ENCODE data around the gene LCA5.

The LCA5 gene

DNA sequence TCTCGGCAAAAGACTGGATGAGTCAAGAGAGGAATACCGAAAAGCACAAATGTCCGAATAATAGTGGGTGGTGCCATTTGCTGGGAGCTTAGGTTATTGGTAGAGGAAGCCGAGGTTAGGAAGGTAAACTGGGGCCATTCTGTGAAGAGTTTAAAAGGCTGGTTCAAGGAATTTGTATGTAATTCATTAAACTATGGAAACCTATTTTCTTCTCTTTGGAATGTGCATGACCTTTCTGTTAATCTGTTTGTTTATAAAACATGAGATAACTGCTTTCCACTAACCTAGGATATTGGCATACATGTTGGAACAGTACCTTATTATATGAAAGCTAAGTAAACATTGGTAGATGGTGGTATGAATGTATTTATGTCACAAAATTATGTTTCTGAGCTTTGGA, 71.8 kb downstream of the LCA5 start:
- Histone ChIP-seq H3K79me2 (ENCODE audit: low read length) (no peaks in the 10 kb centered on the region), H3F3A (ENCODE audit: insufficient read depth, low read length) (no peaks in the 10 kb centered on the region), H3K27ac (ENCODE audit: low read length) (no peak overlapping the region), H2AFZ (ENCODE audit: low read length) (no peak overlapping the region), H4K20me1 (ENCODE audit: insufficient read depth, low read length) (no peaks in the 10 kb centered on the region), H3K9me2 (replicated peaks; ENCODE audit: insufficient read depth, low read length) (no peaks in the 10 kb centered on the region), H3K27me3 (replicated peaks; ENCODE audit: insufficient read depth, low read length) (no peaks in the 10 kb centered on the region), H3K9me3 (replicated peaks; ENCODE audit: insufficient read depth, low read length) (no peaks in the 10 kb centered on the region), H3K4me1 (ENCODE audit: low read length) (no peaks in the 10 kb centered on the region), H3K9ac (ENCODE audit: low read length) (no peak overlapping the region), H3K4me3 (ENCODE audit: low read length) (no peak overlapping the region), H3K4me2 (ENCODE audit: low read depth, low read length) (no peak overlapping the region), H3K36me3 (replicated peaks; ENCODE audit: insufficient read depth, low read length) (no peaks in the 10 kb centered on the region)
- TF ChIP-seq EZH2phosphoT487 (IDR thresholded peaks at IDR 0.05; ENCODE audit: low read length) (no peak), EZH2 (optimal IDR thresholded peaks at IDR 0.05; ENCODE audit: low read depth, low read length) (no peak)
- TF ChIP-seq, protein P1, sequence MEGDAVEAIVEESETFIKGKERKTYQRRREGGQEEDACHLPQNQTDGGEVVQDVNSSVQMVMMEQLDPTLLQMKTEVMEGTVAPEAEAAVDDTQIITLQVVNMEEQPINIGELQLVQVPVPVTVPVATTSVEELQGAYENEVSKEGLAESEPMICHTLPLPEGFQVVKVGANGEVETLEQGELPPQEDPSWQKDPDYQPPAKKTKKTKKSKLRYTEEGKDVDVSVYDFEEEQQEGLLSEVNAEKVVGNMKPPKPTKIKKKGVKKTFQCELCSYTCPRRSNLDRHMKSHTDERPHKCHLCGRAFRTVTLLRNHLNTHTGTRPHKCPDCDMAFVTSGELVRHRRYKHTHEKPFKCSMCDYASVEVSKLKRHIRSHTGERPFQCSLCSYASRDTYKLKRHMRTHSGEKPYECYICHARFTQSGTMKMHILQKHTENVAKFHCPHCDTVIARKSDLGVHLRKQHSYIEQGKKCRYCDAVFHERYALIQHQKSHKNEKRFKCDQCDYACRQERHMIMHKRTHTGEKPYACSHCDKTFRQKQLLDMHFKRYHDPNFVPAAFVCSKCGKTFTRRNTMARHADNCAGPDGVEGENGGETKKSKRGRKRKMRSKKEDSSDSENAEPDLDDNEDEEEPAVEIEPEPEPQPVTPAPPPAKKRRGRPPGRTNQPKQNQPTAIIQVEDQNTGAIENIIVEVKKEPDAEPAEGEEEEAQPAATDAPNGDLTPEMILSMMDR (IDR thresholded peaks at IDR 0.05; ENCODE audit: low read length) = no peak
- no peak for DNase-seq

DNA sequence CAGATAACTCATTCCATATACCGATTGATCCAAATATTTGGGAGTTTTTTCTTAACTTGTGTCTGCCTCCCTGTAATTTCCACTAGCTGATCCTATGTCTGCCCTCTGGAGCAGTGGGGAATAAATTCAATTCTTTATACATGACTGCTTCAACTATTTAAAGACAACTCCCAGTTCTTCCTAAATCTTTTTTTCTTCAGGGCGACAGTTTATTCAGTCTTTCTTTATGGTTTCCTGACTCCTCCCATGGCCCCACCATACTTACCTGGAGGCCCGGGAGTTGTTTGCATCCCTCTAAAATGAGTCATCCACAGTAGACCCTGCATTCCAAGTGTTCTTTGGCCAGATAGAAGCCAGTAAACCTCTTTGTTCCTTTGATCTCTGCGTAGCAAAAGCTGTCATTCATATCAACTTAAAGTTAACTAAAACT, 73.6 kb downstream of the LCA5 start:
- TF ChIP-seq, protein P1 (IDR thresholded peaks at IDR 0.05; ENCODE audit: low read length) = no peak
- no peak for TF ChIP-seq EZH2phosphoT487 (IDR thresholded peaks at IDR 0.05; ENCODE audit: low read length)
- TF ChIP-seq EZH2 (optimal IDR thresholded peaks at IDR 0.05; ENCODE audit: low read depth, low read length) = no peak
- no peak overlapping the region for H3K9ac ChIP-seq (ENCODE audit: low read length)
- no peaks in the 10 kb centered on the region for H3K9me2 ChIP-seq (replicated peaks; ENCODE audit: insufficient read depth, low read length)
- H3K36me3 ChIP-seq (replicated peaks; ENCODE audit: insufficient read depth, low read length) = no peaks in the 10 kb centered on the region
- no peak overlapping the region for H3K27ac ChIP-seq (ENCODE audit: low read length)
- no peaks in the 10 kb centered on the region for H3K4me1 ChIP-seq (ENCODE audit: low read length)
- H3F3A ChIP-seq (ENCODE audit: insufficient read depth, low read length) = no peaks in the 10 kb centered on the region
- no peaks in the 10 kb centered on the region for H3K79me2 ChIP-seq (ENCODE audit: low read length)
- H2AFZ ChIP-seq (ENCODE audit: low read length) = no peak overlapping the region
- no peaks in the 10 kb centered on the region for H3K9me3 ChIP-seq (replicated peaks; ENCODE audit: insufficient read depth, low read length)
- no peaks in the 10 kb centered on the region for H3K27me3 ChIP-seq (replicated peaks; ENCODE audit: insufficient read depth, low read length)
- no peak for DNase-seq
- H4K20me1 ChIP-seq (ENCODE audit: insufficient read depth, low read length) = no peaks in the 10 kb centered on the region
- no peak overlapping the region for H3K4me2 ChIP-seq (ENCODE audit: low read depth, low read length)
- no peak overlapping the region for H3K4me3 ChIP-seq (ENCODE audit: low read length)

DNA sequence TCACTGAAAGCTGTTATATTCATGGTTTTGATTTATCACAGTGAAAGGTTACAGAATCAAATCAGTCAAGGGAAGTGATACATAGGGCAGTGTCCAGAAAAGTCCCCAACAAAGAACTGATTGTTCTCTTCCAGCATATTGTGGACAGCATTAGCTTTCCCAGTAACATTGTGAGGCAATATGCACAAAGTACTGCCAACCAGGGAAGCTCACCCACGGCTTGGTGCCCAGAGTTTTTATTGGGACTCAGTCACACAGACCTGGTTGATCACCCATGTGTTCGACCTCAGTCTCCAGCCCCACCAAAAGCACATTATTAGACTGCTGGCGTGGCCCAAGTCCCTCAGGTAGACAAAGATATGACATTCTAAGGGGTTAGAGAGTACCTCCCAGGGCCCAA, 76.0 kb downstream of the LCA5 start:
- Histone ChIP-seq H3K79me2 (ENCODE audit: low read length) (no peaks in the 10 kb centered on the region), H3K4me3 (ENCODE audit: low read length) (no peak overlapping the region), H2AFZ (ENCODE audit: low read length) (no peak overlapping the region), H4K20me1 (ENCODE audit: insufficient read depth, low read length) (no peaks in the 10 kb centered on the region), H3K36me3 (replicated peaks; ENCODE audit: insufficient read depth, low read length) (no peaks in the 10 kb centered on the region), H3K4me1 (ENCODE audit: low read length) (no peaks in the 10 kb centered on the region), H3K9ac (ENCODE audit: low read length) (no peak overlapping the region), H3K9me3 (replicated peaks; ENCODE audit: insufficient read depth, low read length) (no peaks in the 10 kb centered on the region), H3K27ac (ENCODE audit: low read length) (no peak overlapping the region), H3F3A (ENCODE audit: insufficient read depth, low read length) (no peaks in the 10 kb centered on the region), H3K4me2 (ENCODE audit: low read depth, low read length) (no peak overlapping the region), H3K27me3 (replicated peaks; ENCODE audit: insufficient read depth, low read length) (no peaks in the 10 kb centered on the region), H3K9me2 (replicated peaks; ENCODE audit: insufficient read depth, low read length) (no peaks in the 10 kb centered on the region)
- DNase-seq = no peak
- TF ChIP-seq, protein P1 (IDR thresholded peaks at IDR 0.05; ENCODE audit: low read length) = no peak
- no peak for TF ChIP-seq EZH2 (optimal IDR thresholded peaks at IDR 0.05; ENCODE audit: low read depth, low read length)
- no peak for TF ChIP-seq EZH2phosphoT487 (IDR thresholded peaks at IDR 0.05; ENCODE audit: low read length)

Measured in MM.1S (cell line).